Measurements from ENCODE around the gene OSER1. TPM values are rescaled to one million over a fixed set of nuclear protein-coding genes. Genes with fewer than 3 reads are reported as not detected.

Gene OSER1
- polyA plus RNA-seq, 1 donor, result 54.8 TPM

GRCh38 chr20:44176833-44177534 is 33.6 kb downstream of the OSER1 start:
- DNase-seq, result no peak

- DNase-seq, result no peak
Observed at GRCh38 chr20:44174996-44175765, 35.4 kb downstream of the OSER1 start.

- DNase-seq, result no peak
Observed at GRCh38 chr20:44173846-44174245, 36.7 kb downstream of the OSER1 start.

- DNase-seq, result no peak
Observed at GRCh38 chr20:44173116-44173515, 37.5 kb downstream of the OSER1 start.

- no peak for DNase-seq
Observed at GRCh38 chr20:44172572-44172950, 38.0 kb downstream of the OSER1 start.

GRCh38 chr20:44171775-44172571 is 38.6 kb downstream of the OSER1 start:
- no peak for DNase-seq

GRCh38 chr20:44170816-44171410 is 39.7 kb downstream of the OSER1 start:
- no peak for DNase-seq

- no peak for DNase-seq
Observed at GRCh38 chr20:44167736-44168135, 42.8 kb downstream of the OSER1 start.

GRCh38 chr20:44166477-44166876 is 44.1 kb downstream of the OSER1 start:
- no peak for DNase-seq

- DNase-seq, result no peak
Observed at GRCh38 chr20:44166008-44166407, 44.6 kb downstream of the OSER1 start.

- no peak for DNase-seq
Observed at GRCh38 chr20:44160133-44160532, 50.4 kb downstream of the OSER1 start.

- DNase-seq, result no peak
Observed at GRCh38 chr20:44159711-44160110, 50.9 kb downstream of the OSER1 start.

- no peak for DNase-seq
Observed at GRCh38 chr20:44159125-44159524, 51.4 kb downstream of the OSER1 start.

GRCh38 chr20:44157061-44157460 is 53.5 kb downstream of the OSER1 start:
- no peak for DNase-seq

- DNase-seq, result no peak
Observed at GRCh38 chr20:44154521-44155001, 56.0 kb downstream of the OSER1 start.

GRCh38 chr20:44153636-44154043 is 56.9 kb downstream of the OSER1 start:
- DNase-seq, result no peak

GRCh38 chr20:44151621-44152416 is 58.8 kb downstream of the OSER1 start:
- no peak for DNase-seq

GRCh38 chr20:44146272-44146671 is 64.3 kb downstream of the OSER1 start:
- DNase-seq, result no peak

Data from left kidney (tissue), 2 donors.